ENCODE results near the gene EEIG1. TPM values are rescaled to one million over a fixed set of nuclear protein-coding genes. Genes with fewer than 3 reads are reported as not detected.

Gene EEIG1
- total and polyA plus RNA-seq, 9 of the 15 experiments (the other 6 are each of a cell fraction or from before 2014, with no cell fraction given): 0.17 to 16.7 (median 3.6) TPM

DNA sequence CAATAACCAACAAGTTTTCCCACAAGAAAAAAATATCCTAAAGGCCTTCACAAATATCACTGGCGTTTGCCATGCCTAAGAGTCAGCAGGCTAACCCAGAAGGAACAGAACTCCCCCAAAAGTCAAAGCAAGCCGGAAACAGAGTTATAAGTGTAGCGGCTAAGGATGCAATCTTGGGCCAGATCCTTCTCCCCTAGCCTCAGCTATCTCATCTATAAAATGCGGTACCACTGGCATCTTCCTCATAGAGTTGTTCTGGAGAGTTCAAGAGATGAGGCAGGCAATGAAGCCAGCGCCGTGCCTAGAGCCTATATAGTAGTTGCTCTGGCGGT is 43.8 kb downstream of the EEIG1 start:
- CTCF ChIA-PET (ENCODE audit: low intra/inter-chr PET ratio): interaction anchor here (0.6 kb wide), 1 partner anchor 103 kb away, joined by 3 read pairs; no protein-coding TSS in a partner anchor
- Histone ChIP-seq H3K27ac (ENCODE audit: extremely low read depth, low read depth, low read length) (peak overlapping the region; percentile 88), H3K27me3 (ENCODE audit: control insufficient read depth in 2 of 2, insufficient read depth in 2 of 2, low read length in 2 of 2) (no peaks in the 10 kb centered on the region), H3K36me3 (ENCODE audit: control insufficient read depth, insufficient read depth, low read length) (peaks cover 27% of the 10 kb centered on the region; the same call in 2 of the 3 replicates), H3K4me1 (replicated peaks in 1 of 2; ENCODE audit: control insufficient read depth in 2 of 2, insufficient read depth in 2 of 2, low read length in 2 of 2) (peaks cover 64 to 82% of the 10 kb centered on the region in 2 experiments), H3K4me3 (peak overlapping the region; percentile 70), H3K9ac (ENCODE audit: insufficient read depth in 1 of 2, low read depth in 2 of 2, low read length in 2 of 2) (peak overlapping the region; percentile 89 to 96), H4K20me1 (replicated peaks; ENCODE audit: control insufficient read depth, insufficient read depth, low read length) (peaks cover 18% of the 10 kb centered on the region; the same call in 1 of the 2 replicates), H3K79me2 (ENCODE audit: control insufficient read depth, insufficient read depth, low read length) (peaks cover 45% of the 10 kb centered on the region), H3K9me1 (ENCODE audit: control insufficient read depth, insufficient read depth, low read length) (peaks cover 3% of the 10 kb centered on the region), H3K4me2 (ENCODE audit: insufficient read depth, low read length) (peak overlapping the region; percentile 97), H3K9me3 (replicated peaks; ENCODE audit: control insufficient read depth, insufficient read depth, low read depth, low read length) (no peaks in the 10 kb centered on the region), H2AFZ (ENCODE audit: low read depth, low read length) (peak overlapping the region; percentile 93; the same call in 1 of the 2 replicates)
- ATAC-seq: no peak
- under 1% methylated on average over 7 of the region's 7 CpGs for WGBS (ENCODE audit: insufficient coverage, low coverage, missing lambda C conversion rate)
- intact Hi-C loops (cut with micrococcal nuclease): no loop called here
- DNase-seq (ENCODE audit: extremely low read depth in 1 of 4, low spot score in 3 of 4): no peak
- POLR2A ChIA-PET: interaction anchor here (0.6 to 1.0 kb wide), 3 partner anchors 43 to 157 kb away, joined by 3 to 6 read pairs (median 3); no protein-coding TSS in a partner anchor
- TF ChIP-seq NCOR1 (IDR thresholded peaks at IDR 0.05): no peak
- no peak for TF ChIP-seq CBFB (CRISPR knock-in tag; IDR thresholded peaks at IDR 0.05)
- TF ChIP-seq CHD1 (IDR thresholded peaks at IDR 0.05; ENCODE audit: low read length): no peak
- no peak for TF ChIP-seq DMBX1 (CRISPR knock-in tag; IDR thresholded peaks at IDR 0.05; ENCODE audit: borderline replicate concordance)
- in situ Hi-C loops (cut with MboI): loop anchor here (5.0 kb wide), 2 partner anchors 95 to 180 kb away; no protein-coding TSS in a partner anchor
- no TSS peak for BruUV-seq (replicated peaks)
- peak; percentile 44 for FAIRE-seq

DNA sequence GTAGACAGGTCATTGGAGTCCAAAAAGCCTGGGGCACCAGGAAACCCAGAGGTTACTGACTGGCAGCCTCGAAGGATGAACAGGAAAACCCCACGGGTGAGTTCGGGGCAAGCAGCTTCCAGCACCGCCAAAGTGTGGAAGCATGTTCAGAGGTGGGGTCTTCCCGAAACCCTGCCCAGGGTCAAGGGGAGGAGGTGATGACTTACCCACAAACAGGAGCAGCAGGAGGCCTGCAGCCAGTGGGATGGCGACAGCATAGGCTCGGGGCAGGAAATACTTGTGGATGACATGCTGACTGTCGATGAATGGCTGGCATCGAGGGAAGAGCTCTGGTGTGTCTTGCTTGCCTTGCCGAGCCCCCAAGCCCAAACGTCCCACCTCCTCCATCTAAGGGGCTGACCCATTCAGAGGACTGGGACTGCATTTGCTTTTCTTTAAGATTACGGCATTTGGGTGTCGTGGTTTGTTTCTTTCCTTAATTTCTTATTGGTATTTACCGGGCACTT is 44.4 kb downstream of the EEIG1 start:
- Histone ChIP-seq H3K9ac (ENCODE audit: insufficient read depth in 1 of 2, low read depth in 2 of 2, low read length in 2 of 2) (peak overlapping the region; percentile 89 to 96), H3K4me1 (replicated peaks in 1 of 2; ENCODE audit: control insufficient read depth in 2 of 2, insufficient read depth in 2 of 2, low read length in 2 of 2) (peaks cover 62 to 82% of the 10 kb centered on the region in 2 experiments), H3K36me3 (ENCODE audit: control insufficient read depth, insufficient read depth, low read length) (peaks cover 27% of the 10 kb centered on the region; the same call in 2 of the 3 replicates), H3K27ac (ENCODE audit: extremely low read depth, low read depth, low read length) (peak overlapping the region; percentile 88), H3K9me1 (ENCODE audit: control insufficient read depth, insufficient read depth, low read length) (peaks cover 3% of the 10 kb centered on the region), H3K4me2 (ENCODE audit: insufficient read depth, low read length) (peak overlapping the region; percentile 97), H3K27me3 (ENCODE audit: control insufficient read depth in 2 of 2, insufficient read depth in 2 of 2, low read length in 2 of 2) (no peaks in the 10 kb centered on the region), H2AFZ (ENCODE audit: low read depth, low read length) (no peak overlapping the region), H3K9me3 (replicated peaks; ENCODE audit: control insufficient read depth, insufficient read depth, low read depth, low read length) (no peaks in the 10 kb centered on the region), H3K79me2 (ENCODE audit: control insufficient read depth, insufficient read depth, low read length) (peaks cover 45% of the 10 kb centered on the region), H3K4me3 (peak overlapping the region; percentile 70), H4K20me1 (replicated peaks; ENCODE audit: control insufficient read depth, insufficient read depth, low read length) (peaks cover 18% of the 10 kb centered on the region; the same call in 1 of the 2 replicates)
- no peak for FAIRE-seq
- in situ Hi-C loops (cut with MboI): loop anchor here (5.0 kb wide), 2 partner anchors 96 to 181 kb away; no protein-coding TSS in a partner anchor
- intact Hi-C loops (cut with micrococcal nuclease): no loop called here
- ChIA-PET CTCF (ENCODE audit: low intra/inter-chr PET ratio) (no interaction called here), POLR2A (interaction anchor here (1.0 to 1.6 kb wide), 2 partner anchors 24 to 158 kb away, joined by 4 to 6 read pairs; no protein-coding TSS in a partner anchor)
- TF ChIP-seq KHSRP (IDR thresholded peaks at IDR 0.05) (no peak), POLR2G (IDR thresholded peaks at IDR 0.05; ENCODE audit: low read depth, low read length) (0 out of 2 replicates have a peak, but pooled peaks have one; percentile 16), TAF7 (tag; IDR thresholded peaks at IDR 0.05) (no peak), PHF8 (IDR thresholded peaks at IDR 0.05; ENCODE audit: borderline replicate concordance, low read length) (no peak)
- no peak for ATAC-seq
- 20% methylated on average over 14 of the region's 14 CpGs for WGBS (ENCODE audit: insufficient coverage, low coverage, missing lambda C conversion rate)
- BruUV-seq (replicated peaks): no TSS peak
- DNase-seq (ENCODE audit: extremely low read depth in 1 of 4, low spot score in 3 of 4): no peak

Measured in K562 (cell line).